Measurements from ENCODE around the gene OR7A10. TPM values are rescaled to one million over a fixed set of nuclear protein-coding genes. Genes with fewer than 3 reads are reported as not detected.

The OR7A10 gene
- total RNA-seq, 2 experiments from 2014 or later: not detected

Other genes with a start within 250 kb of the OR7A10 start
- gene ADGRE3, start 174.1 kb downstream of the OR7A10 start, total RNA-seq: under 1 TPM; 0.11 to 0.30 TPM
- 10 to 100 TPM; 11.7 to 12.7 TPM for gene ZNF333, start 158.9 kb downstream of the OR7A10 start, total RNA-seq
- gene ADGRE2, start 70.4 kb downstream of the OR7A10 start, total RNA-seq: under 1 TPM; 0.75 to 0.95 TPM
- gene OR7A5, start 13.7 kb downstream of the OR7A10 start, total RNA-seq: not detected
- gene OR7C1, start 13.7 kb downstream of the OR7A10 start, total RNA-seq: not detected
- gene OR7A17, start 37.2 kb upstream of the OR7A10 start, total RNA-seq: not detected
- gene OR7C2, start 92.6 kb upstream of the OR7A10 start, total RNA-seq: not detected
- not detected for gene SLC1A6, start 130.9 kb upstream of the OR7A10 start, total RNA-seq
- not detected for gene CASP14, start 200.6 kb upstream of the OR7A10 start, total RNA-seq
- gene OR1I1, start 233.3 kb upstream of the OR7A10 start, total RNA-seq: not detected